CD4-positive, alpha-beta memory T cell (primary cell): ENCODE data around the gene GJD3. TPM values are rescaled to one million over a fixed set of nuclear protein-coding genes. Genes with fewer than 3 reads are reported as not detected.
A peak's percentile ranks its signal among the peaks of the same experiment; 100 is the strongest.

Experiments used
- CTCF ChIA-PET: fragments of 350-600 bp; sonication (Branson Sonifier 250); formaldehyde crosslinking; loops from one replicate; lab custom pipeline; 2021; ENCODE audit warnings: inconsistent platforms; ENCODE audit not compliant: partially characterized antibody; lab: Charles Lee
- POLR2A ChIA-PET: fragments of 350-600 bp; sonication (Branson Sonifier 250); formaldehyde crosslinking; loops from one replicate; lab custom pipeline; 2021; ENCODE audit not compliant: partially characterized antibody; lab: Charles Lee
- DNase-seq, 5 donors: peaks; one replicate each; pipeline versions ENCODE4 v3.0.0 to v3.0.0-alpha.2; 2020 to 2022; ENCODE audit warnings: mixed read lengths in 1 of 5
- H3K27ac ChIP-seq: one replicate; pipeline ENCODE4 v1.7.0; 2013; ENCODE audit warnings: low read depth, low read length
- H3K27me3 ChIP-seq: 2 replicates; pipeline ENCODE4 v1.7.0; 2013; ENCODE audit warnings: mild to moderate bottlenecking, low read length, moderate library complexity; ENCODE audit not compliant: insufficient read depth
- H3K36me3 ChIP-seq: 2 replicates; pipeline ENCODE4 v1.7.0; 2013; ENCODE audit warnings: mild to moderate bottlenecking, low read length, moderate library complexity; ENCODE audit not compliant: insufficient read depth
- H3K4me1 ChIP-seq: 2 replicates; pipeline ENCODE4 v1.7.0; 2013; ENCODE audit warnings: mild to moderate bottlenecking, low read length, moderate library complexity; ENCODE audit not compliant: insufficient read depth
- H3K4me3 ChIP-seq, 2 donors: one replicate each; pipeline ENCODE4 v1.7.0; 2013; ENCODE audit warnings: low read length in 2 of 2, mild to moderate bottlenecking in 1 of 2
- H3K9me3 ChIP-seq, 2 donors: one replicate each; pipeline ENCODE4 v1.7.0; 2013; ENCODE audit warnings: low read length in 2 of 2, control low read depth in 1 of 2; ENCODE audit not compliant: control insufficient read depth in 1 of 2
- H3K27ac Mint-ChIP-seq, 7 donors: one replicate each; pipeline ENCODE4 v1.8.0; 2020 to 2021; ENCODE audit warnings: mixed read lengths in 7 of 7, mild to moderate bottlenecking in 6 of 7, inconsistent platforms in 3 of 7, moderate library complexity in 3 of 7
- H3K27me3 Mint-ChIP-seq, 2 donors: one replicate each; pipeline ENCODE4 v1.8.0; 2020 to 2021; ENCODE audit warnings: mixed read lengths in 2 of 2
- H3K36me3 Mint-ChIP-seq, 2 donors: one replicate each; pipeline ENCODE4 v1.8.0; 2020 to 2021; ENCODE audit warnings: mixed read lengths in 2 of 2, inconsistent platforms in 1 of 2, mild to moderate bottlenecking in 1 of 2
- H3K4me1 Mint-ChIP-seq, 4 donors: one replicate each; pipeline ENCODE4 v1.8.0; 2020 to 2021; ENCODE audit warnings: mixed read lengths in 4 of 4, mild to moderate bottlenecking in 1 of 4
- H3K4me3 Mint-ChIP-seq, 8 donors: one replicate each; pipeline ENCODE4 v1.8.0; 2020 to 2021; ENCODE audit warnings: mixed read lengths in 8 of 8, mild to moderate bottlenecking in 7 of 8, moderate library complexity in 6 of 8, inconsistent platforms in 3 of 8
- H3K9me3 Mint-ChIP-seq, 8 donors: one replicate each; pipeline ENCODE4 v1.8.0; 2020 to 2021; ENCODE audit warnings: mixed read lengths in 8 of 8, mild to moderate bottlenecking in 5 of 8, inconsistent platforms in 3 of 8, moderate library complexity in 1 of 8
- intact Hi-C: fragments of 100-400 bp; cut with micrococcal nuclease; formaldehyde crosslinking; loops from one replicate; pipeline ENCODE4 v1.15.1; 2023
- polyA plus RNA-seq, 2 donors: library from polyadenylated mRNA; unstranded; fragments of 300-500 nt; fragmentation: Illumina TruSeq; gene quantifications; one replicate each; pipeline ENCODE4 v1.2.3, GENCODE V29; 2021
- total RNA-seq, 2 experiments: library from RNA; stranded (reverse); gene quantifications; one replicate each; pipeline ENCODE4 v1.2.3, GENCODE V29; 2021

The GJD3 gene
- total and polyA plus RNA-seq, 4 experiments from 2014 or later, result not detected

DNA sequence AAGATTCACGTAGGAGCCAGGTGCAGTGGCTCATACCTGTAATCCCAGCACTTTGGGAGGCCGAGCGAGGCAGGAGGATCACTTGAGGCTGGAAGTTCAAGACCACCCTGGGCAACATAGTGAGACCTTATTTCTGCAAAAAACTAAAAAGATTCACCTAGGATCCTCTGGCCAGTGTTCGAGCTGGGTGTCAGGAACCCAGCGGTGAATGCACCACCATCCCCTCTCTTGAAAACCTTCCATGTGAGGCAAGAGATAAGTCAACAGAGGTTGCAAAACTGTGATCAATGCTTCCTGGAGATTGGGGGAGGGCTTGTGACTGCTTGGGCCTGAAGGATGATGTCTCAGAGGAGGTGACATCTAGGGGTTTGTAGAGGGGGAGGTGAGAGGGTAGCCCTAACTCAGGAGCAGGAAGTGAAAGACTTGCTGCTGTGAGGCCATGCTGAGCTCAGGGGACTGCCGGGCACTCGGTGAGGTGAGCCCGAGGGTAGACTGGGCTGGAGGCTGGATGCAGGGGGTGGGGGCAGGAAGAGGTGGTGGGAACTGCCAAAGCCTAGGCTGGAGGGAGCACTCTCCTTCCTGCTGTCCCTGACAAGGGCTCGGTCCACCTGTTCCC lies 11.7 kb downstream of the GJD3 start:
- ChIA-PET CTCF (interaction anchor here (0.9 to 10.0 kb wide), 8 partner anchors 8 to 1310 kb away, joined by 3 to 573 read pairs (median 8); partner anchors contain the start of gene RARA), POLR2A (interaction anchor here (1.1 to 29.0 kb wide), 3 partner anchors 10 to 65 kb away, joined by 3 to 1054 read pairs (median 6); partner anchors contain the start of genes RARA and TOP2A)
- H3K4me1 Mint-ChIP-seq, result peaks cover 10 to 41% (median 18%) of the 10 kb centered on the region in 4 donors
- intact Hi-C loops, result no loop called here
- no peak overlapping the region for H3K4me3 ChIP-seq
- H3K4me3 Mint-ChIP-seq, result no peak overlapping the region
- no peaks in the 10 kb centered on the region for H3K9me3 ChIP-seq
- no peak overlapping the region for H3K27ac ChIP-seq
- no peaks in the 10 kb centered on the region for H3K27me3 ChIP-seq
- peak overlapping the region; percentile 26 to 89 (median 70) for H3K27ac Mint-ChIP-seq
- H3K4me1 ChIP-seq, result peaks cover 6% of the 10 kb centered on the region
- H3K36me3 ChIP-seq, result peaks cover 58% of the 10 kb centered on the region
- no peaks in the 10 kb centered on the region for H3K27me3 Mint-ChIP-seq
- H3K36me3 Mint-ChIP-seq, result peaks cover 14 to 51% of the 10 kb centered on the region in 2 donors
- no peaks in the 10 kb centered on the region for H3K9me3 Mint-ChIP-seq
- DNase-seq, result no peak

DNA sequence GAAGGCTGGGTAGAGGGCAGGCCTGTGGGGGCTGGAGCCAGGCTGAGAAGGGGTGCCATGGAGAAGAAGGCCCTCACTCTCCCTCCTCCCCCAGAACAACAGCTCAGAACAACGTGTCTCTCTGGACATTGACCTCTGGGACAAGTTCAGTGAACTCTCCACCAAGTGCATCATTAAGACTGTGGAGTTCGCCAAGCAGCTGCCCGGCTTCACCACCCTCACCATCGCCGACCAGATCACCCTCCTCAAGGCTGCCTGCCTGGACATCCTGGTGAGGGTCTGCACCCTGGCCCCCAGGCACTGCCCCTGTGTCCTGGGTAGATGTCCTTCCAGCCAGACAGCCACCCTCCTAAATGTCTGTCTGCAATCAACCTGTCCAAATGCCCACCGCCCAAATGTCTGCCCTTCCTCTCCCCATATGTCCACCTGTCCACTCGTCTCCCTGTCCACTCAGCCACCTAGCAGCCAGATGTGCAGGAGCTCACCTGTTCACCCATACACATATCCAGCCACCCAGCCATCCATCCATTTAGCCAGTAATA lies 12.2 kb downstream of the GJD3 start:
- H3K27ac ChIP-seq, result no peak overlapping the region

DNA sequence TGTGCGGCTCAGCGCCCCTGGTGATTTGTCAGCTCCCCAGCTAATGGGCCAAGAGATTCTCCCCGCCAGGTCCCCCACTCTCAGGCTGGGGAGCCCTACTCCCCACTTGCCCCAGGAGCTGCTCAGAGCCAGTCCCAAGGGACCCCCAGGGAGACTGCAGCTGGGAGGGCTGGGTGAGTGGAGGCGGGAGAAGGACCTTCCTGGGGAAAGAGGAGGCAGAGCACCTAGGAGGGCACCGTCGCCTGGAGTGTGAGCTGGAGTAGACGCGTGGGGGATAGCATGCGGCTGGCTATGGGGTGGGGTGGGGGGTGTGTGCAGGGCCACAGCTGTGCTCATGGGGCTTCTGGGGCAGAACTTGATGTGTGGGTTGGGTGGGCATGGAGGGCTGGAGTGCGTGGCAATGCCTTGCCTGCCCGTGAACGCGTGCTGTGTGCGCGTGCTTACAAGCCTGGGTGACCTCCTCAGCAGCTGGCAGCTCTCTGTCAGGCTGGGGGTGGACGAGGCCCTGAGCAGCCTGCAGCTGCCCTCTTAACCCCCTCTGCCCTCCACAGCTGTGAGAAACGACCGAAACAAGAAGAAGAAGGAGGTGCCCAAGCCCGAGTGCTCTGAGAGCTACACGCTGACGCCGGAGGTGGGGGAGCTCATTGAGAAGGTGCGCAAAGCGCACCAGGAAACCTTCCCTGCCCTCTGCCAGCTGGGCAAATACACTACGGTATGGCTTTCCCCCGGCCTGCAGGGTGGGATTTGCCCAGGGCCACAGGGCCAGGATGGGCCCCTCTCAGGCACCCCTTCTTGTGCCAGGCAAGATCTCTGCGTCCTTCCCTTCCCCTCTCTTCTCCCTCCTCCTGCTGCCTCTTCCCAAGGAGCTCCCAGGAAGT lies 12.9 kb downstream of the GJD3 start:
- Histone ChIP-seq H3K4me3 (no peak overlapping the region), H3K9me3 (no peaks in the 10 kb centered on the region), H3K27ac (no peak overlapping the region), H3K36me3 (peaks cover 58% of the 10 kb centered on the region), H3K27me3 (no peaks in the 10 kb centered on the region), H3K4me1 (peaks cover 19% of the 10 kb centered on the region)
- Mint-ChIP-seq H3K27me3 (no peaks in the 10 kb centered on the region), H3K36me3 (peaks cover 14 to 52% of the 10 kb centered on the region in 2 donors), H3K9me3 (no peaks in the 10 kb centered on the region), H3K4me3 (peak overlapping the region in 1 of 8 donors; percentile 31), H3K4me1 (peaks cover 14 to 54% (median 27%) of the 10 kb centered on the region in 4 donors), H3K27ac (peak overlapping the region in 4 of 7 donors; percentile 58 to 67 (median 61))
- CTCF ChIA-PET, result interaction anchor here (1.1 to 10.0 kb wide), 7 partner anchors 10 to 264 kb away, joined by 3 to 573 read pairs (median 7); partner anchors contain the start of gene RARA
- intact Hi-C loops, result no loop called here
- POLR2A ChIA-PET, result interaction anchor here (1.1 to 29.0 kb wide), 5 partner anchors 9 to 210 kb away, joined by 3 to 1054 read pairs (median 5); partner anchors contain the start of genes RARA and TOP2A
- DNase-seq, result no peak

More for the DNA sequence above, 12.2 kb downstream of the GJD3 start:
- Mint-ChIP-seq H3K4me1 (peaks cover 10 to 47% (median 21%) of the 10 kb centered on the region in 4 donors), H3K4me3 (no peak overlapping the region), H3K27me3 (no peaks in the 10 kb centered on the region), H3K9me3 (no peaks in the 10 kb centered on the region), H3K27ac (peak overlapping the region; percentile 4 to 89 (median 70)), H3K36me3 (peaks cover 14 to 51% of the 10 kb centered on the region in 2 donors)
- no peak for DNase-seq
- POLR2A ChIA-PET, result interaction anchor here (1.1 to 29.0 kb wide), 5 partner anchors 9 to 209 kb away, joined by 3 to 1054 read pairs (median 5); partner anchors contain the start of genes RARA and TOP2A
- H3K27me3 ChIP-seq, result no peaks in the 10 kb centered on the region
- no peaks in the 10 kb centered on the region for H3K9me3 ChIP-seq
- H3K36me3 ChIP-seq, result peaks cover 58% of the 10 kb centered on the region
- intact Hi-C loops, result no loop called here
- CTCF ChIA-PET, result interaction anchor here (1.1 to 10.0 kb wide), 7 partner anchors 9 to 263 kb away, joined by 3 to 573 read pairs (median 7); partner anchors contain the start of gene RARA
- no peak overlapping the region for H3K4me3 ChIP-seq
- H3K4me1 ChIP-seq, result peaks cover 12% of the 10 kb centered on the region

DNA sequence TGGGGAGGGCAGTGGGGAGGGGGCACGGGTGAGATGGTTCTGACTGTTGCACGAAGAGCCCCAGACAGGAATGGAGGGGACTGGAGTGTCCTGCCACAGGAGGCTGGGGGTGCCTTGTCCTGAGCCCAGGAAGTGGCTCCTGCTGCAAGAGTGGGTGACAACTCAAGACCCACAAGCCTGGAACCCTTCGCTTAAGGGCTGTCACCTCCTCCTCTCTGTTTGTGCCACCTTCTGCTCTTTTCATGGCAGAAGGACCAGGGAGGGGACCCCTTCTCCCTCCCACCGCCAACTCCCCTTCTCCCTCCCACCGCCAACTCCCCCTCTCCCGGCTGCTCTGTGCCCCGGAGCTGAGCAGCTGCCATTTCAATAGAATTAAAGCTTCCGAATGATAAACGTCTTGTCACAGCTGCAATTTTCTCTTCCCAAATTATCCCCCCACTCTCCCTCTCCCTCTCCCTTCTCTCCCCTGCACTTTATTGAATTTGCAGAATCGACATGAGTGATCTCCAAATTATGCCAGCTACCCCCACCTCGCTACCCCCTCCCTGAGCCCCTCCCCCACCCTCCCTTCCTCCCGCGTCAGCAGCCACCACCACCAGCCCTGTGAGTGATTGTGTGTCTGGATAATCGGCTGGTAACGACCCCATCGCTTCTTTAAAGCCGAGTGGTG lies 13.7 kb downstream of the GJD3 start:
- Mint-ChIP-seq H3K4me1 (peaks cover 19 to 62% (median 33%) of the 10 kb centered on the region in 4 donors), H3K36me3 (peaks cover 14 to 52% of the 10 kb centered on the region in 2 donors), H3K4me3 (no peak overlapping the region), H3K27ac (peak overlapping the region in 3 of 7 donors; percentile 40 to 81 (median 72)), H3K9me3 (no peaks in the 10 kb centered on the region), H3K27me3 (no peaks in the 10 kb centered on the region)
- peaks cover 27% of the 10 kb centered on the region for H3K4me1 ChIP-seq
- intact Hi-C loops, result no loop called here
- DNase-seq, result no peak
- no peaks in the 10 kb centered on the region for H3K9me3 ChIP-seq
- CTCF ChIA-PET, result interaction anchor here (1.6 to 10.0 kb wide), 4 partner anchors 11 to 46 kb away, joined by 7 to 573 read pairs (median 26); partner anchors contain the start of gene RARA
- POLR2A ChIA-PET, result interaction anchor here (1.5 to 29.0 kb wide), 2 partner anchors 10 to 36 kb away, joined by 5 to 1054 read pairs; partner anchors contain the start of gene RARA
- H3K27me3 ChIP-seq, result no peaks in the 10 kb centered on the region
- peaks cover 56% of the 10 kb centered on the region for H3K36me3 ChIP-seq
- H3K4me3 ChIP-seq, result no peak overlapping the region
- no peak overlapping the region for H3K27ac ChIP-seq

DNA sequence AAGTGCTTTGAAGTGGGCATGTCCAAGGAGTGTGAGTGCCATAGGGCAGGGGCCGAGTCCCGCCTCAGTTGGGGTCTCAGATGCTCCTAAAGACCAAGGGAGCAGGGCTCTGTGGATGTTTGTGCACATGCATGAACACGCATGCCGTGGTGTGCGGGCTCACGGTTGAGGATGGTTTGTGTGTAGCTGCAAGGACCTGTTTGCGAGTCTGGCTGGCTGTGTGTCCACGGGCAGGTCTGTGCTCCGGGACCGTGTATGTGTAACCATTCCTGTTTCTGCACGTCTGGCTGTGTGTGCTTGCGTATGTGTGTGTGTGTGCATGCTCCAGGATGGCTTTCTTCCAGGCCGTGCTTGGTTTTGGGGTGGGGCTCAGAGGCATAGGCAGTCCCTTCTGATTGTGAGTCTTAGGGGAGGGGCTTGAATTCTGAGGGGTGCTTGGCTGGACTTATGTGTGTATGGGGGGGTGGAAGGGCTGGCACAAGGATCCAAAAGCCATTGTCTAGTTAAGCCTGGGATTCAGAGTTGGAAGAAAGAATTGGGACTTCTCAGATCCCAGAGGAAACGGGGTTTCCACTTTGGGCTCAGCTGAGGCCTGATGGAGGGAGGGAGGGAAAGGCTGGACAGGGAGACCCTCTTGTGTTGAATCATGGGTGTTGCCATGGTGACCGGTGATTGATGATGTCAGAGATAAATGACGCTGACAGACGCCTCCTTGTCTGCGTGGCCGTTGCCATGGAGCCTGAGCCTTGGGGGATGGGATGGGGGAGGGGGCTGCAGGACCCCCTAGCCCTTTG lies 14.4 kb downstream of the GJD3 start:
- Histone ChIP-seq H3K9me3 (no peaks in the 10 kb centered on the region), H3K4me3 (no peak overlapping the region), H3K4me1 (peaks cover 34% of the 10 kb centered on the region), H3K27me3 (no peaks in the 10 kb centered on the region), H3K27ac (no peak overlapping the region), H3K36me3 (peaks cover 49% of the 10 kb centered on the region)
- Mint-ChIP-seq H3K27ac (peak overlapping the region in 5 of 7 donors; percentile 46 to 95 (median 87)), H3K36me3 (peaks cover 11 to 48% of the 10 kb centered on the region in 2 donors), H3K4me1 (peaks cover 20 to 69% (median 37%) of the 10 kb centered on the region in 4 donors), H3K9me3 (no peaks in the 10 kb centered on the region), H3K27me3 (no peaks in the 10 kb centered on the region), H3K4me3 (no peak overlapping the region)
- ChIA-PET CTCF (interaction anchor here (2.7 to 10.0 kb wide), 2 partner anchors 46 to 47 kb away, joined by 11 to 573 read pairs; partner anchors contain the start of gene RARA), POLR2A (interaction anchor here (29.0 kb wide), 1 partner anchor 35 kb away, joined by 1054 read pairs; the partner anchor contains the start of gene RARA)
- intact Hi-C loops, result no loop called here
- no peak for DNase-seq
